Activated CD8-positive, alpha-beta T cell treated with anti-CD3 and anti-CD28 coated beads for 36 hours (primary cell): Measurements from ENCODE around the gene PLN. TPM values are rescaled to one million over a fixed set of nuclear protein-coding genes. Genes with fewer than 3 reads are reported as not detected.
A peak's percentile ranks its signal among the peaks of the same experiment; 100 is the strongest.

Source experiments
- ATAC-seq: fragments of 200-7000 bp; cut with Tn5 transposase; one replicate; pipeline ENCODE4 v1.10.0; 2021; ENCODE audit warnings: mild to moderate bottlenecking, moderate library complexity
- CTCF ChIA-PET: fragments of 350-600 bp; sonication (Branson Sonifier 250); formaldehyde crosslinking; loops from one replicate; lab custom pipeline; 2021; ENCODE audit warnings: antibody characterized with exemption; lab: Charles Lee
- POLR2A ChIA-PET: fragments of 350-600 bp; sonication (Branson Sonifier 250); formaldehyde crosslinking; loops from one replicate; lab custom pipeline; 2021; ENCODE audit warnings: antibody characterized with exemption; lab: Charles Lee
- DNase-seq: peaks from one replicate; pipeline ENCODE4 v3.0.0-alpha.2; 2020
- H3K27ac Mint-ChIP-seq: one replicate; pipeline ENCODE4 v1.8.0; 2021; ENCODE audit warnings: mild to moderate bottlenecking, mixed read lengths
- H3K27me3 Mint-ChIP-seq: one replicate; pipeline ENCODE4 v1.8.0; 2021; ENCODE audit warnings: mixed read lengths
- H3K36me3 Mint-ChIP-seq: one replicate; pipeline ENCODE4 v1.8.0; 2021; ENCODE audit warnings: low read depth, mixed read lengths
- H3K4me1 Mint-ChIP-seq: one replicate; pipeline ENCODE4 v1.8.0; 2021; ENCODE audit warnings: low read depth, mixed read lengths
- H3K4me3 Mint-ChIP-seq: one replicate; pipeline ENCODE4 v1.8.0; 2021; ENCODE audit warnings: mild to moderate bottlenecking, moderate library complexity, mixed read lengths
- H3K9me3 Mint-ChIP-seq: one replicate; pipeline ENCODE4 v1.8.0; 2021; ENCODE audit warnings: mixed read lengths
- CTCF ChIP-seq: fragments of 200-600 bp; IDR thresholded peaks from one replicate; pipeline ENCODE4 v1.8.0; 2022; ENCODE audit warnings: antibody characterized with exemption, mild to moderate bottlenecking
- intact Hi-C: fragments of 100-400 bp; cut with micrococcal nuclease; formaldehyde crosslinking; loops from one replicate; pipeline ENCODE4 v1.10.0; 2022
- total RNA-seq, 2 experiments: library from RNA; stranded (reverse); gene quantifications; one replicate each; pipeline ENCODE4 v1.2.3, GENCODE V29; 2021

PLN gene
- total RNA-seq, 2 experiments from 2014 or later = not detected

- no peaks in the 10 kb centered on the region for H3K9me3 Mint-ChIP-seq
- peak overlapping the region; percentile 89 for H3K27ac Mint-ChIP-seq
- peaks cover 38% of the 10 kb centered on the region for H3K4me1 Mint-ChIP-seq
- peak; percentile 91 for ATAC-seq
- peak overlapping the region; percentile 53 for H3K4me3 Mint-ChIP-seq
- DNase-seq = peak; percentile 27
- peaks cover 37% of the 10 kb centered on the region for H3K36me3 Mint-ChIP-seq
- ChIA-PET CTCF (interaction anchor here (0.7 to 1.4 kb wide), 2 partner anchors 21 to 274 kb away, joined by 3 to 5 read pairs; no protein-coding TSS in a partner anchor), POLR2A (interaction anchor here (1.3 kb wide), 1 partner anchor 336 kb away, joined by 3 read pairs; no protein-coding TSS in a partner anchor)
- no peak for TF ChIP-seq CTCF
- no peaks in the 10 kb centered on the region for H3K27me3 Mint-ChIP-seq
- intact Hi-C loops = no loop called here
Observed at GRCh38 chr6:118558464-118559217, 10.5 kb downstream of the PLN start.

GRCh38 chr6:118559659-118560058 is 11.6 kb downstream of the PLN start:
- ChIA-PET CTCF (interaction anchor here (0.9 to 2.4 kb wide), 2 partner anchors 61 to 167 kb away, joined by 3 to 5 read pairs; no protein-coding TSS in a partner anchor), POLR2A (interaction anchor here (1.3 kb wide), 1 partner anchor 335 kb away, joined by 3 read pairs; no protein-coding TSS in a partner anchor)
- H3K4me3 Mint-ChIP-seq = no peak overlapping the region
- TF ChIP-seq CTCF = no peak
- DNase-seq (no peak), ATAC-seq (no peak)
- H3K9me3 Mint-ChIP-seq = no peaks in the 10 kb centered on the region
- H3K36me3 Mint-ChIP-seq = peaks cover 34% of the 10 kb centered on the region
- no peaks in the 10 kb centered on the region for H3K27me3 Mint-ChIP-seq
- intact Hi-C loops = loop anchor here (10.0 kb wide), 2 partner anchors 215 to 245 kb away; no protein-coding TSS in a partner anchor
- peak overlapping the region; percentile 89 for H3K27ac Mint-ChIP-seq
- peaks cover 38% of the 10 kb centered on the region for H3K4me1 Mint-ChIP-seq

- Mint-ChIP-seq H3K4me3 (no peak overlapping the region), H3K27ac (peak overlapping the region; percentile 38), H3K4me1 (peaks cover 41% of the 10 kb centered on the region), H3K36me3 (peaks cover 28% of the 10 kb centered on the region), H3K9me3 (no peaks in the 10 kb centered on the region), H3K27me3 (no peaks in the 10 kb centered on the region)
- CTCF ChIA-PET = no interaction called here
- POLR2A ChIA-PET = interaction anchor here (1.1 kb wide), 1 partner anchor 146 kb away, joined by 4 read pairs; no protein-coding TSS in a partner anchor
- TF ChIP-seq CTCF = no peak
- no peak for ATAC-seq
- no peak for DNase-seq
- intact Hi-C loops = loop anchor here (10.0 kb wide), 2 partner anchors 213 to 243 kb away; no protein-coding TSS in a partner anchor
Observed at GRCh38 chr6:118562248-118562647, 14.2 kb downstream of the PLN start.

- no peak for TF ChIP-seq CTCF
- no peak for ATAC-seq
- ChIA-PET CTCF (no interaction called here), POLR2A (interaction anchor here (1.1 kb wide), 1 partner anchor 145 kb away, joined by 4 read pairs; no protein-coding TSS in a partner anchor)
- Mint-ChIP-seq H3K4me3 (no peak overlapping the region), H3K36me3 (peaks cover 23% of the 10 kb centered on the region), H3K4me1 (peaks cover 41% of the 10 kb centered on the region), H3K27ac (no peak overlapping the region), H3K9me3 (no peaks in the 10 kb centered on the region), H3K27me3 (no peaks in the 10 kb centered on the region)
- DNase-seq = no peak
- intact Hi-C loops = loop anchor here (10.0 kb wide), 2 partner anchors 212 to 242 kb away; no protein-coding TSS in a partner anchor
Observed at GRCh38 chr6:118562959-118563358, 14.9 kb downstream of the PLN start.
